ENCODE results near the gene MYEOV.

The MYEOV gene

GRCh38 chr11:69257838-69258658 is 35.9 kb upstream of the MYEOV start:
- Mint-ChIP-seq H3K36me3 (ENCODE audit: insufficient read depth) (no peaks in the 10 kb centered on the region), H3K27me3 (peaks cover 41% of the 10 kb centered on the region), H3K27ac (ENCODE audit: low read depth) (no peak overlapping the region), H3K4me3 (no peak overlapping the region), H3K4me1 (no peaks in the 10 kb centered on the region), H3K9me3 (no peaks in the 10 kb centered on the region)
- DNase-seq (ENCODE audit: low spot score in 2 of 2), result no peak
- no peak for ATAC-seq (replicated peaks; ENCODE audit: extremely low read depth, poor library complexity, severe bottlenecking)

- H3K4me1 Mint-ChIP-seq, result no peaks in the 10 kb centered on the region
- H3K27me3 Mint-ChIP-seq, result peaks cover 42% of the 10 kb centered on the region
- no peak overlapping the region for H3K4me3 Mint-ChIP-seq
- no peak for ATAC-seq (replicated peaks; ENCODE audit: extremely low read depth, poor library complexity, severe bottlenecking)
- no peaks in the 10 kb centered on the region for H3K9me3 Mint-ChIP-seq
- no peak overlapping the region for H3K27ac Mint-ChIP-seq (ENCODE audit: low read depth)
- no peak for DNase-seq (ENCODE audit: low spot score in 2 of 2)
- H3K36me3 Mint-ChIP-seq (ENCODE audit: insufficient read depth), result no peaks in the 10 kb centered on the region
Measured at GRCh38 chr11:69259096-69259495, 34.9 kb upstream of the MYEOV start.

DNA sequence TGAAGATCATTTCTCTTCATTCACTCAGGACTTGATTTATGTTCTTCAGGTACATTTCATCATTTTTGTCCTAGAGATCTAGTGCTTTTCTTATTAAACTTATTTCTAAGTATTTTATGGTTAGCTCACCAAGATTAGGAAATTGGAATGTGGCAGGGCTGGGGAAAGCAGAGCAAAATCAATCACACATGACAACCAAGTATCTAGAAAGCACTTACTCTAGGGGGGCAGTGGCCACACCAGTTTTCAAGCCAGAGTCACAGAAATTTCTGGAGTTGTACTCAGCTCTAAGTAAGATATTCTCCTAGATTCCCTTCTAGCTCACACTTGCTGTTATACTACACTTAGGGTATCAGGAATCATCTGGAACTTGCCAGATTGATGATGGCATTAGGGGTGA is 33.3 kb upstream of the MYEOV start:
- peaks cover 34% of the 10 kb centered on the region for H3K27me3 Mint-ChIP-seq
- H3K36me3 Mint-ChIP-seq (ENCODE audit: insufficient read depth), result no peaks in the 10 kb centered on the region
- ATAC-seq (replicated peaks; ENCODE audit: extremely low read depth, poor library complexity, severe bottlenecking) (no peak), DNase-seq (ENCODE audit: low spot score in 2 of 2) (no peak)
- H3K4me1 Mint-ChIP-seq, result no peaks in the 10 kb centered on the region
- H3K27ac Mint-ChIP-seq (ENCODE audit: low read depth), result no peak overlapping the region
- H3K9me3 Mint-ChIP-seq, result no peaks in the 10 kb centered on the region
- no peak overlapping the region for H3K4me3 Mint-ChIP-seq

GRCh38 chr11:69261116-69261515 is 32.8 kb upstream of the MYEOV start:
- no peaks in the 10 kb centered on the region for H3K4me1 Mint-ChIP-seq
- no peak overlapping the region for H3K4me3 Mint-ChIP-seq
- peaks cover 32% of the 10 kb centered on the region for H3K27me3 Mint-ChIP-seq
- H3K9me3 Mint-ChIP-seq, result no peaks in the 10 kb centered on the region
- no peak overlapping the region for H3K27ac Mint-ChIP-seq (ENCODE audit: low read depth)
- DNase-seq (ENCODE audit: low spot score in 2 of 2) (no peak), ATAC-seq (replicated peaks; ENCODE audit: extremely low read depth, poor library complexity, severe bottlenecking) (no peak)
- H3K36me3 Mint-ChIP-seq (ENCODE audit: insufficient read depth), result no peaks in the 10 kb centered on the region

DNA sequence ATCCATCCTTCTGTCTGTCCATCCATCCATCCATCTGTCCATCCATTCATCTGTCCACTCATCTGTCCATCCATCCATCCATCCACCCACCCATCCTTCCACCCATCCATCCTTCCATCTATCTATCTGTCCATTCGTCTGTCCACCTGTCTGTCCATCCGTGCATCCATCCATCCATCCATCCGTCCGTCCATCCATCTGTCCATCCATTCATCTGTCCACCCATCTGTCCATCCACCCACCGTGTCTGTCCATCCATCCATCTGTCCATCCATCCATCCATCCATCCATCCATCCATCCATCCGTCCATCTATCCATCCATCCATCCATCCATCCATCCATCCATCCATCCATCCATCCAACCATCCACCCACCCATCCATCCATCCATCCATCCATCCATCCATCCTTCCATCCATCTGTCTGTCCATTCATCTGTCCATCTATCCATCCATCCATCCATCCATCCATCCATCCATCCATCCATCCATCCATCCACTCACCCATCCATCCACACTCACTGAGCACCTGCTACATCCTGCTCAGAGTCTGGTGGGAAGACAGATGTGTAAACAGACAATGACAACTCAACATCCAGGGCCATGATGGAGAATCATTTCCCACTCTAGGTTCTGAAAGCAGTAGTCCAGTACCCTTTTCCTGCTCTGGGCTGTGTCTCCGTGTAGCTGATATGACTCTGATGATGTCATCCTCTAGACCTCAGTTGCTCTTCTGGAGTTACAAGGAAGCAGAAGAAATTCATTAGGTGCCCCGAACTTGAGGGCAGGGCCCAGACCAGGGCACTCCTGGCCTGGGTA is 30.8 kb upstream of the MYEOV start:
- H3K27ac Mint-ChIP-seq (ENCODE audit: low read depth), result no peak overlapping the region
- no peaks in the 10 kb centered on the region for H3K36me3 Mint-ChIP-seq (ENCODE audit: insufficient read depth)
- peaks cover 21% of the 10 kb centered on the region for H3K27me3 Mint-ChIP-seq
- DNase-seq (ENCODE audit: low spot score in 2 of 2), result no peak
- no peaks in the 10 kb centered on the region for H3K9me3 Mint-ChIP-seq
- no peaks in the 10 kb centered on the region for H3K4me1 Mint-ChIP-seq
- no peak for ATAC-seq (replicated peaks; ENCODE audit: extremely low read depth, poor library complexity, severe bottlenecking)
- no peak overlapping the region for H3K4me3 Mint-ChIP-seq

- no peak overlapping the region for H3K4me3 Mint-ChIP-seq
- H3K36me3 Mint-ChIP-seq (ENCODE audit: insufficient read depth), result no peaks in the 10 kb centered on the region
- no peaks in the 10 kb centered on the region for H3K4me1 Mint-ChIP-seq
- H3K9me3 Mint-ChIP-seq, result no peaks in the 10 kb centered on the region
- no peak for DNase-seq (ENCODE audit: low spot score in 2 of 2)
- H3K27me3 Mint-ChIP-seq, result peaks cover 21% of the 10 kb centered on the region
- no peak for ATAC-seq (replicated peaks; ENCODE audit: extremely low read depth, poor library complexity, severe bottlenecking)
- no peak overlapping the region for H3K27ac Mint-ChIP-seq (ENCODE audit: low read depth)
Measured at GRCh38 chr11:69263736-69264052, 30.3 kb upstream of the MYEOV start.

GRCh38 chr11:69264486-69264885 is 29.5 kb upstream of the MYEOV start:
- ATAC-seq (replicated peaks; ENCODE audit: extremely low read depth, poor library complexity, severe bottlenecking) (no peak), DNase-seq (ENCODE audit: low spot score in 2 of 2) (no peak)
- Mint-ChIP-seq H3K36me3 (ENCODE audit: insufficient read depth) (no peaks in the 10 kb centered on the region), H3K9me3 (no peaks in the 10 kb centered on the region), H3K4me1 (no peaks in the 10 kb centered on the region), H3K27ac (ENCODE audit: low read depth) (no peak overlapping the region), H3K4me3 (no peak overlapping the region), H3K27me3 (peaks cover 21% of the 10 kb centered on the region)

DNA sequence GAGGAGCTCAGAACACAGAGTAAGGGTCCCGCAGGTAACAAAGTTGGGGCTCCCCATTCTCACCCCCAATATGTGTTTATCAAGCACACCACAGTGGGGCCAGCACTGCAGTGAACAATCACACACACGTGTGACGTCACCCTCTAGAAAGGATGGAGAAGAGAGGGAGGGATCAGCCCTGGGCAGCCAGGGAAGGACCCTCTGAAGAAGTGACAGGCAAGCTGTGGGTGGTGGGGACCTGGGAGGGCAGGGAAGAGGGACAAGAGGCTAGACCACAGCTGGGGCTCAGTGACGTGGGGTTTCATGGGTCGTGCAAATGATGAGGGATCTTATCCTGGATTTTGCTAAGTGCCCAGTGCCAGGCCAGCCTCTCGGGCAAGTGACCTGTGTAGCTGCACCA is 28.7 kb upstream of the MYEOV start:
- no peak overlapping the region for H3K4me3 Mint-ChIP-seq

DNA sequence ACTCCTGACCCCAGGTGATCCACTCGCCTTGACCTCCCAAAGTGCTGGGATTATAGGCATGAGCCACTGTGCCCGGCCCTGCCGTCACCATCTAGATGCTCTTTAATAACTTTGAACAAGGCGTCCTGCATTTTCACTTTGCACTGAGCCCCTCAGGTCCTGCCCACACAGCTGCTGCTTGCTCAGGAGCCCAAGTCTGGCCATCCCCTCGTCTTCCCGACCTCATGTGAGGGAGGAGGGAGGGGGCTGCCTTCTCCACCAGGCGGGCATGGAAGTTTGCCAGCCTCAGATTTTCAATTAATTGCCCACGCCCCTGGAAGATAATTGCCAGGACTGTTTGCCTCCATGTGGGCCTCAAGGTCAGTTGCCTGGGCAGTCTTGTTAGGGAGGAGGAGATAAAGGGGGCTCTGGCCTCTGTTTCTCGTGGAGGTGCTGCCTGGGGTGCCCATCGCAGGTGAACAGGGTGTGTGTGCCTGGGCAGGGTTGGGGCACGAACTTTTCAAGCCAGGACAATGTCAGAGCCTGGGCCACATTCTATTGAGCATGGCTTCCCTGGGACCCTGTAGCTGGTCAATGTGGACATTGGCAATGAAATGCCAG is 27.9 kb upstream of the MYEOV start:
- Mint-ChIP-seq H3K9me3 (no peaks in the 10 kb centered on the region), H3K36me3 (ENCODE audit: insufficient read depth) (peaks cover 1% of the 10 kb centered on the region), H3K27me3 (peaks cover 21% of the 10 kb centered on the region), H3K4me1 (no peaks in the 10 kb centered on the region), H3K4me3 (no peak overlapping the region), H3K27ac (ENCODE audit: low read depth) (no peak overlapping the region)
- ATAC-seq (replicated peaks; ENCODE audit: extremely low read depth, poor library complexity, severe bottlenecking) (no peak), DNase-seq (ENCODE audit: low spot score in 2 of 2) (no peak)

More for the DNA sequence above, 28.7 kb upstream of the MYEOV start:
- ATAC-seq (replicated peaks; ENCODE audit: extremely low read depth, poor library complexity, severe bottlenecking) (no peak), DNase-seq (ENCODE audit: low spot score in 2 of 2) (no peak)
- H3K27ac Mint-ChIP-seq (ENCODE audit: low read depth), result no peak overlapping the region
- peaks cover 1% of the 10 kb centered on the region for H3K36me3 Mint-ChIP-seq (ENCODE audit: insufficient read depth)
- no peaks in the 10 kb centered on the region for H3K9me3 Mint-ChIP-seq
- peaks cover 21% of the 10 kb centered on the region for H3K27me3 Mint-ChIP-seq
- H3K4me1 Mint-ChIP-seq, result no peaks in the 10 kb centered on the region

DNA sequence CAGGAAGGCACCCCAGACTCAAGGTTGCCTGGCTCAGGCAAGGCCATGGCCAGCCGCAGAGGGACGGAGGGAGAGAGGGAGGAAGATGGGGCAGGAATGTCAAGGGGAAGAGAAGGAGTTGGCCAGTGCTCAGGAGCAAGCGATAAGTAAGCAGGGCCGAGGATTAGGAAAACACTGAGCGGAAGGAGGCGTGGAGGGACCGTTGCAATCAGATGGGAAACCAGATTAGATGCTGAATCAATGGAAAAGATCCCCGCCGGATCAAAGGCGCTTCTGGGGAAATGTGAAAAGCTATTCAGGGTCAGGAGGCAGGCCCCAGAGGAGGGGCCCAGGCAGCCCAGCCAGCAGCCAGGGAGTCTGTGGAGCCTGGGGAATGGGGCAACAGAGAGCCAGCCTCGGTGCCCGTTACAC is 26.6 kb upstream of the MYEOV start:
- H3K9me3 Mint-ChIP-seq, result no peaks in the 10 kb centered on the region
- peaks cover 21% of the 10 kb centered on the region for H3K27me3 Mint-ChIP-seq
- no peak overlapping the region for H3K27ac Mint-ChIP-seq (ENCODE audit: low read depth)
- no peaks in the 10 kb centered on the region for H3K4me1 Mint-ChIP-seq
- DNase-seq (ENCODE audit: low spot score in 2 of 2) (no peak), ATAC-seq (replicated peaks; ENCODE audit: extremely low read depth, poor library complexity, severe bottlenecking) (no peak)
- no peak overlapping the region for H3K4me3 Mint-ChIP-seq
- H3K36me3 Mint-ChIP-seq (ENCODE audit: insufficient read depth), result peaks cover 1% of the 10 kb centered on the region

- H3K9me3 Mint-ChIP-seq, result no peaks in the 10 kb centered on the region
- DNase-seq (ENCODE audit: low spot score in 2 of 2) (no peak), ATAC-seq (replicated peaks; ENCODE audit: extremely low read depth, poor library complexity, severe bottlenecking) (no peak)
- H3K27me3 Mint-ChIP-seq, result peaks cover 13% of the 10 kb centered on the region
- H3K4me1 Mint-ChIP-seq, result no peaks in the 10 kb centered on the region
- no peak overlapping the region for H3K27ac Mint-ChIP-seq (ENCODE audit: low read depth)
- H3K36me3 Mint-ChIP-seq (ENCODE audit: insufficient read depth), result peaks cover 1% of the 10 kb centered on the region
- H3K4me3 Mint-ChIP-seq, result no peak overlapping the region
Measured at GRCh38 chr11:69268911-69269310, 25.0 kb upstream of the MYEOV start.

GRCh38 chr11:69269388-69269787 is 24.6 kb upstream of the MYEOV start:
- H3K36me3 Mint-ChIP-seq (ENCODE audit: insufficient read depth), result peaks cover 1% of the 10 kb centered on the region
- ATAC-seq (replicated peaks; ENCODE audit: extremely low read depth, poor library complexity, severe bottlenecking) (no peak), DNase-seq (ENCODE audit: low spot score in 2 of 2) (no peak)
- H3K4me1 Mint-ChIP-seq, result no peaks in the 10 kb centered on the region
- no peak overlapping the region for H3K27ac Mint-ChIP-seq (ENCODE audit: low read depth)
- H3K9me3 Mint-ChIP-seq, result no peaks in the 10 kb centered on the region
- no peak overlapping the region for H3K4me3 Mint-ChIP-seq
- H3K27me3 Mint-ChIP-seq, result peaks cover 9% of the 10 kb centered on the region

All from central memory CD8-positive, alpha-beta T cell (primary cell).